Uterus (tissue), 4 donors: Measurements from ENCODE around the gene OR6Y1. TPM values are rescaled to one million over a fixed set of nuclear protein-coding genes. Genes with fewer than 3 reads are reported as not detected.

Experiments
- DNase-seq, 2 donors: peaks; one replicate each; pipeline ENCODE4 v3.0.0-alpha.2; 2019 to 2020
- H3K27ac ChIP-seq, 2 donors: fragments of 200-600 bp; sonication (generic); 1 replicate in 1 of 2; 2 replicates in 1 of 2; pipeline ENCODE4 v1.5.1; 2016 to 2018
- H3K27me3 ChIP-seq, 2 donors: fragments of 200-600 bp; sonication (generic); one replicate each; pipeline ENCODE4 v1.5.1; 2018 to 2019; ENCODE audit warnings: control low read depth in 1 of 2
- H3K36me3 ChIP-seq, 2 donors: fragments of 200-600 bp; sonication (generic); one replicate each; pipeline ENCODE4 v1.5.1; 2019; ENCODE audit warnings: control low read depth in 1 of 2
- H3K4me1 ChIP-seq, 2 donors: fragments of 200-600 bp; sonication (generic); one replicate each; pipeline ENCODE4 v1.5.1; 2018 to 2019; ENCODE audit warnings: control low read depth in 1 of 2
- H3K4me3 ChIP-seq, 2 donors: fragments of 200-600 bp; sonication (generic); 1 replicate in 1 of 2; 2 replicates in 1 of 2; pipeline ENCODE4 v1.5.1; 2018 to 2019; ENCODE audit warnings: mild to moderate bottlenecking in 1 of 2
- H3K9me3 ChIP-seq, 2 donors: fragments of 200-600 bp; sonication (generic); one replicate each; pipeline ENCODE4 v1.5.1; 2019; ENCODE audit warnings: control low read depth in 1 of 2
- POLR2A ChIP-seq, 2 donors: fragments of 450-650 bp; IDR thresholded peaks; one replicate each; pipeline ENCODE4 v1.6.1; 2016; ENCODE audit warnings: antibody characterized with exemption in 2 of 2, mild to moderate bottlenecking in 1 of 2, moderate library complexity in 1 of 2
- intact Hi-C: fragments of 100-400 bp; cut with DNase I; formaldehyde crosslinking; loops from one replicate; pipeline ENCODE4 v1.15.1; 2023; ENCODE audit warnings: low total_unique reads
- total RNA-seq, 4 donors: library from RNA; depleted of rRNA in 3 of 4; stranded (reverse); fragments of >200 nt in 3 of 4; gene quantifications; one replicate each; pipeline versions ENCODE4 v1.1.0 to v1.2.4, GENCODE V29; 2014 to 2023
- TF ChIP-seq, protein P1 (sequence below), 4 experiments: fragments of 200-600 bp in 2 of 4; fragments of 450-650 bp in 2 of 4; sonication (generic) in 2 of 4; IDR thresholded peaks; one replicate each; pipeline ENCODE4 v1.5.1; 2016 to 2019; ENCODE audit warnings: antibody characterized with exemption in 4 of 4, mild to moderate bottlenecking in 2 of 4, moderate library complexity in 1 of 4
- donor health status: DM: yes; HTN: yes; CAD: no.

The OR6Y1 gene
- total RNA-seq, 4 donors from 2014 or later: 0.07 TPM; not detected in 3

DNA sequence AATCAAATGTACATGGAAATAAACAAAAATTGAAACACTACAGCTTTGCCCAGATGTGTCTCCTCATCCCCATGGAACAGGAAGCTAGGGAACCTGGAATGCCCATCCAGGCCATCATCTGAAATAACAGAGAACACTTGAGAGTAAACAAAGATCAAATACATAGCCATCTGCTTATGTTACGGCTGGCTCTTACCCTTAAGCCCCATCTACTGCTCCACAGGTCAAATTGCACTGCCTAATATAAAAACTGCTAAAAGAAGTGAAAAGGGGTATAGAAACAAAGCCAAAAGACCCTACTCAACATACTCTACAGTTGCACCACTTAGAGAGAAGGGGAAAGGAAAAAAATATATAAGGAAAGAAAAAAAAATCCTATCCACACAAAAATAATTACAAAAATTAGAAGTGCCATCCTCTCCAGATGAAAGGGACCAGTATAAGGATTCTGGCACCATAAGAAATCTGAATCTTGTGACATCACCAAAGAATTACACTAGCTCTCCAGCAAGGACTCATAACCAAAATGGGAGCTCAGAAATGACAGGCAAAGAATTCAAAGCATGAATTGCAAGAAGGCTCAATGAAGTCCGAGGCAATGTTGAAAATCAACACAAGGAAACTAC lies 26.9 kb downstream of the OR6Y1 start:
- DNase-seq: no peak
- no peak overlapping the region for H3K4me3 ChIP-seq
- intact Hi-C loops: no loop called here
- H3K27me3 ChIP-seq: no peaks in the 10 kb centered on the region
- no peak overlapping the region for H3K27ac ChIP-seq
- H3K4me1 ChIP-seq: no peaks in the 10 kb centered on the region
- TF ChIP-seq, protein P1, sequence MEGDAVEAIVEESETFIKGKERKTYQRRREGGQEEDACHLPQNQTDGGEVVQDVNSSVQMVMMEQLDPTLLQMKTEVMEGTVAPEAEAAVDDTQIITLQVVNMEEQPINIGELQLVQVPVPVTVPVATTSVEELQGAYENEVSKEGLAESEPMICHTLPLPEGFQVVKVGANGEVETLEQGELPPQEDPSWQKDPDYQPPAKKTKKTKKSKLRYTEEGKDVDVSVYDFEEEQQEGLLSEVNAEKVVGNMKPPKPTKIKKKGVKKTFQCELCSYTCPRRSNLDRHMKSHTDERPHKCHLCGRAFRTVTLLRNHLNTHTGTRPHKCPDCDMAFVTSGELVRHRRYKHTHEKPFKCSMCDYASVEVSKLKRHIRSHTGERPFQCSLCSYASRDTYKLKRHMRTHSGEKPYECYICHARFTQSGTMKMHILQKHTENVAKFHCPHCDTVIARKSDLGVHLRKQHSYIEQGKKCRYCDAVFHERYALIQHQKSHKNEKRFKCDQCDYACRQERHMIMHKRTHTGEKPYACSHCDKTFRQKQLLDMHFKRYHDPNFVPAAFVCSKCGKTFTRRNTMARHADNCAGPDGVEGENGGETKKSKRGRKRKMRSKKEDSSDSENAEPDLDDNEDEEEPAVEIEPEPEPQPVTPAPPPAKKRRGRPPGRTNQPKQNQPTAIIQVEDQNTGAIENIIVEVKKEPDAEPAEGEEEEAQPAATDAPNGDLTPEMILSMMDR (IDR thresholded peaks at IDR 0.05): no peak
- no peak for TF ChIP-seq POLR2A (IDR thresholded peaks at IDR 0.05)
- H3K36me3 ChIP-seq: no peaks in the 10 kb centered on the region
- H3K9me3 ChIP-seq: peaks cover 0 to 9% of the 10 kb centered on the region in 2 donors

DNA sequence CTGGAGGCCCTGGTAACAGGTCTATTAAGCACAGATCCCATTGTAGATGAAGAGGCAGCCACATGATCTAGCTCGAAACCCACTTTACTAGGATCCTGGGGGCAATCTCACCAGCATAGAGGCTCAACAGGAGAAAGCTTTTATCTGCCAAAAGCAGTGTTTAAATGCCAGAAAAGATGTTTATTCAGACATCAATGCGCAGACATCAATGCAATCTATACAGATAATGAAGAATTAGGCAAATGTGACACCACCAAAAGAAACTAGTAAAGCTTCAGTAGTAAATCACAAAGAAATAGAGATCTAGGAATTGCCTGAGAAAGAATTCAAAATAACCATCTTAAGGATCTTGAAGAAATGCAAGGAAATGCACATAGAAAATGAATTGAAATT lies 32.5 kb downstream of the OR6Y1 start:
- H3K27ac ChIP-seq: no peak overlapping the region
- intact Hi-C loops: no loop called here
- TF ChIP-seq, protein P1 (IDR thresholded peaks at IDR 0.05): no peak
- no peak for TF ChIP-seq POLR2A (IDR thresholded peaks at IDR 0.05)
- DNase-seq: no peak
- H3K27me3 ChIP-seq: no peaks in the 10 kb centered on the region
- no peaks in the 10 kb centered on the region for H3K9me3 ChIP-seq
- H3K4me1 ChIP-seq: no peaks in the 10 kb centered on the region
- H3K36me3 ChIP-seq: no peaks in the 10 kb centered on the region
- no peak overlapping the region for H3K4me3 ChIP-seq

DNA sequence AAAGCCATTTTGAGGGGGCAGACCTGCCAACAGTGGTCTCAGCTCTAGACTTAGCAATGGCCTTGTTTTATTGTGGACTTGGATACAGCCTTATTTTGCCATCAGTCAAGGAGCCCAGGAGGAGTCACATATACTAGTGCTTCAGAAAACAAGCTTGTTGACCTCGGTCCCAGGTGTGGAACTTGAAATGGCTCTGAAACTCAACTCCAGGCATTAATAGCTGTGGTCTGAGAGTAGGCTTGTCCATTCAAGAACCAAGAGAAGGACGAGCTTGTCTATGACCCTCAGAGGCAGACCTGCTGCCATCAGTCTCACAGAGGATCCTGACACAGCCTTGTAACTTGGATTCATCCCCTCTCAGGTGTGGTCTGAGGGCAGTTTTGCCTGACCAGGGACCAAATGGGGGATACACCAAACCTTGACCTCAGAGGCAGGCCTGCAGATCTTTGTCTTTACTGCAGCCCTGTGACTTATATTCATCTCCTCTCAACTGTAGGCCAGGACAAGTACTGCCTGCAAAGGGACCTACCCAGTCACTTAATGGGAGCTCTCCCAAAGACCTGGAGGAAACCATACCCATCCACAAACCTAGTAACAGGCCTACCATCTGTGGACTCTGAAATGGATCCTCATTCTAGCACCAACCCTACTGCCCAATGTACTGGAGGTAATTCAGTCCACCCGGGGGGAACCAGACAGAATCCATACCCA lies 33.1 kb downstream of the OR6Y1 start:
- Histone ChIP-seq H3K27ac (no peak overlapping the region), H3K4me3 (no peak overlapping the region), H3K9me3 (no peaks in the 10 kb centered on the region), H3K4me1 (no peaks in the 10 kb centered on the region), H3K36me3 (no peaks in the 10 kb centered on the region), H3K27me3 (no peaks in the 10 kb centered on the region)
- TF ChIP-seq, protein P1 (IDR thresholded peaks at IDR 0.05): no peak
- no peak for TF ChIP-seq POLR2A (IDR thresholded peaks at IDR 0.05)
- DNase-seq: no peak
- intact Hi-C loops: no loop called here

DNA sequence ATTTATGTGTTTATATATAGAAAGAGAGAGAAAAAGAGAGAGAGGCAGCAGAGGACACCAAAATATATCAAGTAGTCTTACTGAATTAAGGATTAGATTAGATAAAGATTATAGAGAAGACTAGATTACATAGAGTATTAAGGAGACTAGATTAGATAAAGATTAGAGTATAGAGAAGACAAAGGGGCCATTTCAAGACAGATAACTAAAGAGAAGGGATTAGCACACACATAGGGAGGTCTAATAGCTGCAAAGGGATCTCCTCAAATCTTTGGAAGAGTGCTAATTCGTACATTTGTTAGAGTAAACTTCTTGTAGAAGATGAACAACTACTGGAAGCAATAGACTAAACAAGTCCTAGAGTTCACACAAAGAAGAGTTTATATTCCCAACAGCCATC lies 34.2 kb downstream of the OR6Y1 start:
- no peak for DNase-seq
- intact Hi-C loops: no loop called here
- H3K4me3 ChIP-seq: no peak overlapping the region
- TF ChIP-seq POLR2A (IDR thresholded peaks at IDR 0.05): no peak
- TF ChIP-seq, protein P1 (IDR thresholded peaks at IDR 0.05): no peak
- no peak overlapping the region for H3K27ac ChIP-seq
- no peaks in the 10 kb centered on the region for H3K27me3 ChIP-seq
- no peaks in the 10 kb centered on the region for H3K9me3 ChIP-seq
- H3K4me1 ChIP-seq: no peaks in the 10 kb centered on the region
- no peaks in the 10 kb centered on the region for H3K36me3 ChIP-seq

DNA sequence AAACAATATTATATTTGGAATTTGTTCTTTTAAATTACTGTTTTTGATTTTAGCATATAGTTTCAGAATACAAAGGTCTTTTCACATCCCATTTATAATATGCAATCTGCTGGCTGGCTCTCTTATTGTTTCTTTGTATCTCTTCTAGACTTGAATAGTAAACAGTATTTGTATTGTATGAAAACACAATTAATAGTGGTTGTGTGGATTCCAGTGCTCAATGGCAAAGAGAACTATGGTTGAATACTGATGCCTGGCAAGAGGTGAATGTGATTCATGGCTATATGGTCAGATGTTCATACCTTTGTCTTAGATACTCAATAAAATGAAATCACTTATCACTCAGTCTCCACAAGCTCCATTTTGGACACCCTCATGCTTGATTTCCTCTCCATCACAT lies 37.2 kb downstream of the OR6Y1 start:
- no peak for DNase-seq
- Histone ChIP-seq H3K4me1 (no peaks in the 10 kb centered on the region), H3K9me3 (no peaks in the 10 kb centered on the region), H3K27ac (no peak overlapping the region), H3K27me3 (no peaks in the 10 kb centered on the region), H3K4me3 (no peak overlapping the region), H3K36me3 (no peaks in the 10 kb centered on the region)
- TF ChIP-seq POLR2A (IDR thresholded peaks at IDR 0.05): no peak
- TF ChIP-seq, protein P1 (IDR thresholded peaks at IDR 0.05): no peak
- intact Hi-C loops: no loop called here
